GM19324 (cell line): Measurements from ENCODE around the gene GMDS.

ENCODE experiments used
- ATAC-seq: cut with Tn5 transposase; IDR thresholded peaks from one replicate; pipeline ENCODE4 v1.9.1; 2021; ENCODE audit warnings: mild to moderate bottlenecking, moderate library complexity; ENCODE audit not compliant: unreplicated experiment, low FRiP score

The GMDS gene

GRCh38 chr6:1605893-1606779, 639.3 kb downstream of the GMDS start:
- ATAC-seq, result no peak

GRCh38 chr6:1605004-1605892, 640.2 kb downstream of the GMDS start:
- no peak for ATAC-seq

- ATAC-seq, result peak; percentile 67
Observed at GRCh38 chr6:1604158-1605003, 641.0 kb downstream of the GMDS start.

- no peak for ATAC-seq
Observed at GRCh38 chr6:1603708-1604107, 641.7 kb downstream of the GMDS start.

GRCh38 chr6:1602049-1602713, 643.2 kb downstream of the GMDS start:
- no peak for ATAC-seq

- no peak for ATAC-seq
Observed at GRCh38 chr6:1601158-1602048, 644.0 kb downstream of the GMDS start.

GRCh38 chr6:1600764-1601157, 644.6 kb downstream of the GMDS start:
- no peak for ATAC-seq

GRCh38 chr6:1600063-1600763, 645.2 kb downstream of the GMDS start:
- ATAC-seq, result no peak

- ATAC-seq, result no peak
Observed at GRCh38 chr6:1599469-1599868, 645.9 kb downstream of the GMDS start.

GRCh38 chr6:1598886-1599285, 646.5 kb downstream of the GMDS start:
- ATAC-seq, result no peak

- no peak for ATAC-seq
Observed at GRCh38 chr6:1598433-1598832, 647.0 kb downstream of the GMDS start.

- ATAC-seq, result no peak
Observed at GRCh38 chr6:1597924-1598323, 647.5 kb downstream of the GMDS start.

GRCh38 chr6:1597121-1597744, 648.2 kb downstream of the GMDS start:
- ATAC-seq, result no peak

- no peak for ATAC-seq
Observed at GRCh38 chr6:1596088-1596852, 649.1 kb downstream of the GMDS start.

- ATAC-seq, result no peak
Observed at GRCh38 chr6:1595271-1596087, 649.9 kb downstream of the GMDS start.

- ATAC-seq, result no peak
Observed at GRCh38 chr6:1594445-1595200, 650.8 kb downstream of the GMDS start.
